A673 (cell line): ENCODE data around the gene CTPS2. TPM values are rescaled to one million over a fixed set of nuclear protein-coding genes. Genes with fewer than 3 reads are reported as not detected.
"Not testable (repeated sequence)": the region's sequence is repeated elsewhere in the genome, so short reads cannot be mapped to it uniquely, and the experiment has no call there.

ENCODE experiments used
- BruUV-seq: library from RNA; stranded (reverse); fragments of 400-500 nt; replicated peaks from 2 replicates; lab custom pipeline; 2021; lab: Mats Ljungman, UMichigan
- CTCF ChIA-PET: fragments of 300-600 bp; sonication (Branson Sonifier 250); formaldehyde crosslinking; loops from one replicate; lab custom pipeline; 2022; ENCODE audit warnings: antibody characterized with exemption; lab: Charles Lee
- POLR2A ChIA-PET: fragments of 300-600 bp; sonication (Branson Sonifier 250); formaldehyde crosslinking; loops from one replicate; lab custom pipeline; 2022; ENCODE audit warnings: antibody characterized with exemption; ENCODE audit not compliant: low non-redundant PET; lab: Charles Lee
- DNase-seq: peaks from one replicate; pipeline ENCODE4 v3.0.0-alpha.2; 2015; ENCODE audit warnings: low spot score
- H3K27ac ChIP-seq: fragments of 200-600 bp; sonication (generic); 2 replicates; pipeline ENCODE4 v1.5.1; 2016; ENCODE audit warnings: mixed run types, low read depth, mild to moderate bottlenecking, mixed read lengths, antibody characterized with exemption, low read length; ENCODE audit not compliant: poor library complexity, severe bottlenecking
- H3K27me3 ChIP-seq: fragments of 200-600 bp; sonication (generic); replicated peaks from 2 replicates; pipeline ENCODE4 v1.6.1; 2017; ENCODE audit warnings: mixed run types, low read depth, mild to moderate bottlenecking, mixed read lengths, antibody characterized with exemption, low read length; ENCODE audit not compliant: insufficient read depth, poor library complexity
- H3K36me3 ChIP-seq: fragments of 200-600 bp; sonication (generic); 2 replicates; pipeline ENCODE4 v1.6.1; 2016; ENCODE audit warnings: mixed run types, mild to moderate bottlenecking, mixed read lengths, antibody characterized with exemption, low read length; ENCODE audit not compliant: insufficient read depth, poor library complexity, severe bottlenecking
- H3K4me1 ChIP-seq: fragments of 200-600 bp; sonication (generic); 2 replicates; pipeline ENCODE4 v1.6.1; 2017; ENCODE audit warnings: mixed run types, mild to moderate bottlenecking, mixed read lengths, antibody characterized with exemption, low read length; ENCODE audit not compliant: insufficient read depth, poor library complexity, severe bottlenecking
- H3K4me3 ChIP-seq: fragments of 200-600 bp; sonication (generic); 2 replicates; pipeline ENCODE4 v1.5.1; 2016; ENCODE audit warnings: low read depth, mixed run types, mild to moderate bottlenecking, mixed read lengths, low read length; ENCODE audit not compliant: poor library complexity, severe bottlenecking
- H3K9me3 ChIP-seq: fragments of 200-600 bp; sonication (generic); 2 replicates; pipeline ENCODE4 v1.6.1; 2016; ENCODE audit warnings: mixed run types, low read depth, mild to moderate bottlenecking, mixed read lengths, antibody characterized with exemption, low read length; ENCODE audit not compliant: poor library complexity, severe bottlenecking
- CTCF ChIP-seq: fragments of 300-800, 200-600 bp; sonication (generic); conservative IDR thresholded peaks from 2 replicates; pipeline ENCODE4 v1.5.1; 2017; ENCODE audit warnings: low read depth, mild to moderate bottlenecking, antibody characterized with exemption, low read length, moderate library complexity, mixed read lengths
- EZH2 ChIP-seq: fragments of 200-600 bp; sonication (generic); IDR thresholded peaks from 2 replicates; pipeline ENCODE4 v1.6.1; 2017; ENCODE audit warnings: borderline replicate concordance, low read depth, mild to moderate bottlenecking, mixed read lengths, antibody characterized with exemption, low read length; ENCODE audit not compliant: poor library complexity, severe bottlenecking
- intact Hi-C: fragments of 100-400 bp; cut with micrococcal nuclease; formaldehyde crosslinking; loops from one replicate; pipeline ENCODE4 v1.10.0; 2022; ENCODE audit not compliant: unreplicated experiment
- total RNA-seq: library from RNA; stranded (reverse); gene quantifications from 2 replicates; pipeline ENCODE4 v1.2.3, GENCODE V29; 2021

CTPS2 gene
- total RNA-seq, 1 experiment from 2014 or later: 15.6 TPM

- Histone ChIP-seq H3K4me3 (no peak overlapping the region), H3K27me3 (no peaks in the 10 kb centered on the region), H3K9me3 (no peaks in the 10 kb centered on the region), H3K36me3 (no peaks in the 10 kb centered on the region), H3K4me1 (no peaks in the 10 kb centered on the region), H3K27ac (no peak overlapping the region)
- BruUV-seq: no TSS peak
- intact Hi-C loops: no loop called here
- ChIA-PET CTCF (no interaction called here), POLR2A (no interaction called here)
- no peak for DNase-seq
- TF ChIP-seq CTCF (no peak), EZH2 (no peak)
Observed at GRCh38 chrX:16585486-16586376, 126.7 kb downstream of the CTPS2 start.

GRCh38 chrX:16580004-16580797, 132.3 kb downstream of the CTPS2 start:
- H3K27ac ChIP-seq, BruUV-seq, H3K4me1 ChIP-seq, H3K4me3 ChIP-seq, POLR2A ChIA-PET, H3K36me3 ChIP-seq, H3K27me3 ChIP-seq, H3K9me3 ChIP-seq, CTCF ChIA-PET, intact Hi-C loops, DNase-seq: not testable (repeated sequence)

GRCh38 chrX:16579517-16579916, 133.0 kb downstream of the CTPS2 start:
- CTCF ChIA-PET: no interaction called here
- Histone ChIP-seq H3K4me1 (no peaks in the 10 kb centered on the region), H3K9me3 (no peaks in the 10 kb centered on the region), H3K36me3 (no peaks in the 10 kb centered on the region), H3K27ac (no peak overlapping the region), H3K4me3 (no peak overlapping the region), H3K27me3 (no peaks in the 10 kb centered on the region)
- DNase-seq: no peak
- POLR2A ChIA-PET: no interaction called here
- TF ChIP-seq CTCF (no peak), EZH2 (no peak)
- no TSS peak for BruUV-seq
- intact Hi-C loops: no loop called here
